GM21737 (cell line): Measurements from ENCODE around the gene TFF1.

ENCODE experiments used
- ATAC-seq: cut with Tn5 transposase; IDR thresholded peaks from one replicate; pipeline ENCODE4 v1.9.1; 2021; ENCODE audit warnings: mild to moderate bottlenecking, moderate library complexity; ENCODE audit not compliant: unreplicated experiment

Gene TFF1

GRCh38 chr21:42321231-42321630 lies 45.1 kb downstream of the TFF1 start:
- no peak for ATAC-seq

- no peak for ATAC-seq
These were observed 45.5 kb downstream of the TFF1 start for GRCh38 chr21:42320791-42321190.

- ATAC-seq, result no peak
These were observed 46.3 kb downstream of the TFF1 start for GRCh38 chr21:42319851-42320572.

- no peak for ATAC-seq
These were observed 47.0 kb downstream of the TFF1 start for GRCh38 chr21:42319376-42319775.

- no peak for ATAC-seq
These were observed 48.2 kb downstream of the TFF1 start for GRCh38 chr21:42317826-42318746.

GRCh38 chr21:42317341-42317741 lies 49.0 kb downstream of the TFF1 start:
- ATAC-seq, result no peak

GRCh38 chr21:42316891-42317290 lies 49.4 kb downstream of the TFF1 start:
- ATAC-seq, result no peak

GRCh38 chr21:42315296-42315891 lies 50.9 kb downstream of the TFF1 start, which contains the start of gene TFF3:
Gene TFF3 (minus strand): TSS chr21:42315409. CDS start chr21:42315374, 35 bp downstream.
- ATAC-seq, result no peak

GRCh38 chr21:42314616-42315295 lies 51.6 kb downstream of the TFF1 start:
- ATAC-seq, result no peak

GRCh38 chr21:42313501-42313969 lies 52.8 kb downstream of the TFF1 start:
- no peak for ATAC-seq

GRCh38 chr21:42312626-42313104 lies 53.7 kb downstream of the TFF1 start:
- no peak for ATAC-seq
